Transverse colon (tissue), 4 donors: ENCODE data around the gene HNRNPA1.

Source experiments
- CTCF ChIP-seq, 5 experiments: fragments of 200-600 bp in 3 of 5; fragments of 450-650 bp in 2 of 5; sonication (generic) in 3 of 5; IDR thresholded peaks; 1 replicate in 2 of 5; 2 replicates in 3 of 5; pipeline ENCODE4 v1.5.1; 2016 to 2017; ENCODE audit warnings: antibody characterized with exemption in 5 of 5, inconsistent platforms in 3 of 5, mild to moderate bottlenecking in 2 of 5, moderate library complexity in 1 of 5
- POLR2AphosphoS5 ChIP-seq, 3 donors: sonication (generic); formaldehyde crosslinking; IDR thresholded peaks; one replicate each; pipeline ENCODE4 v1.6.1; 2016; ENCODE audit warnings: antibody characterized with exemption in 3 of 3

- TF ChIP-seq CTCF (IDR thresholded peaks at IDR 0.05) = no peak
- no peak for TF ChIP-seq POLR2AphosphoS5 (IDR thresholded peaks at IDR 0.05)
Measured at GRCh38 chr12:54300225-54300731, 19.8 kb downstream of the HNRNPA1 start.
